ENCODE results near the gene BEND6.
"Not testable (repeated sequence)": the region's sequence is repeated elsewhere in the genome, so short reads cannot be mapped to it uniquely, and the experiment has no call there.

Gene BEND6

DNA sequence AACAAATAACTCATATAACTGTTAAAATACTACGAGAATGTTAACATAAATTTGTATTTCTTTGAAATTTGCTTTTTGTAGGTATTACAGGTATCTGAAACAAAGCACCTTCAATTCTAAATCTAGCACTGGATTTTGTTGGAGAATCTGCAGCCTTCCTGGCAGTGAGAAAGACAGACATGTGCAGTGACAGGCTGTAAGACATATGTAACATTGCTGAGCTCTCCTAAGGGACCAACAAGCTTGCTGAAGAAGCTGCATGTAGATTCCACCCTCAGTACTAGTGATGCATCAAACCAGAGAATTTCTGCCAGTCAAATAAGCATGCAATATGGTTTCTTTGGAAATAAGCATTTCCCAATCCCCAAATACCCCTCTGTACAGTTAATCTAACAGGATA, 71.1 kb downstream of the BEND6 start:
- no peak for DNase-seq (ENCODE audit: low read depth)
- H3K4me3 ChIP-seq (ENCODE audit: low read length), result no peak overlapping the region
- TF ChIP-seq, protein P1, sequence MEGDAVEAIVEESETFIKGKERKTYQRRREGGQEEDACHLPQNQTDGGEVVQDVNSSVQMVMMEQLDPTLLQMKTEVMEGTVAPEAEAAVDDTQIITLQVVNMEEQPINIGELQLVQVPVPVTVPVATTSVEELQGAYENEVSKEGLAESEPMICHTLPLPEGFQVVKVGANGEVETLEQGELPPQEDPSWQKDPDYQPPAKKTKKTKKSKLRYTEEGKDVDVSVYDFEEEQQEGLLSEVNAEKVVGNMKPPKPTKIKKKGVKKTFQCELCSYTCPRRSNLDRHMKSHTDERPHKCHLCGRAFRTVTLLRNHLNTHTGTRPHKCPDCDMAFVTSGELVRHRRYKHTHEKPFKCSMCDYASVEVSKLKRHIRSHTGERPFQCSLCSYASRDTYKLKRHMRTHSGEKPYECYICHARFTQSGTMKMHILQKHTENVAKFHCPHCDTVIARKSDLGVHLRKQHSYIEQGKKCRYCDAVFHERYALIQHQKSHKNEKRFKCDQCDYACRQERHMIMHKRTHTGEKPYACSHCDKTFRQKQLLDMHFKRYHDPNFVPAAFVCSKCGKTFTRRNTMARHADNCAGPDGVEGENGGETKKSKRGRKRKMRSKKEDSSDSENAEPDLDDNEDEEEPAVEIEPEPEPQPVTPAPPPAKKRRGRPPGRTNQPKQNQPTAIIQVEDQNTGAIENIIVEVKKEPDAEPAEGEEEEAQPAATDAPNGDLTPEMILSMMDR (conservative IDR thresholded peaks at IDR 0.05; ENCODE audit: low read length), result no peak

DNA sequence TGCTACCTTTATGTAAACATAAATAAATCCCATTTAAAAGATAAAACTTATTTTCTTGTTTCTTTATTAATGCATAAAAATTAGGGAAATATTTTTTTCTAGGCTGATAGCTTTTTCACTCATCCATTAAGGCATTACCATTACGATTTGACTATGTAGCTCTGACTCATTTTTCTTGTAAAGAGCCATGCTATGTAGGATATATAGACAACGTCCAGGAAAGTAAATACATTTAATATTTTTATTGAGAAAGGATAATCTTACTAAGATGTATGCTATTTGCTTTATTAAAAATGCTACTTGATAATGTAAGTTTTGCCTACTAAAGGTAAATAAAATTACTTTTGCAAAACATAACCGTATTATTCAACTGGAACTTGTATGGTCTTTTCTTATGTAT, 72.4 kb downstream of the BEND6 start:
- H3K4me3 ChIP-seq (ENCODE audit: low read length), result no peak overlapping the region
- no peak for DNase-seq (ENCODE audit: low read depth)
- TF ChIP-seq, protein P1 (conservative IDR thresholded peaks at IDR 0.05; ENCODE audit: low read length), result no peak

DNA sequence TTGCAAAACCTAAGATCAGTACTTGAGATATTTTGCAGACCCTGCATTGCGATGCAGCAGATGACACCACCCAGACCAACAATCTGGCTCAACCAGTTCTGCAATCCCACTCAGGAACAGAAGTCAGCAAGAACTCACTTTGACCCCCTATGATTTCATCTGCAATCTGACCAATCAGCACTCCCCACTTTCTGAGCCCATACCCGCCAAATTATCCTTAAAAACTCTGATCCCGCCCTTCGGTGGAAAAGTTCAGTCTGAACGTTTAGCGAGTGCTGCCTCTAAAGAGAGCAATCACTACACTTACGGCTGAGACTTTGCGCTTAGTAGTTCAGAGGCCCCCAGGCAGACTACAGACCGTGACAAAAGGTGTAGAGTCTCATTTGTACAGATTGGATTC, 74.3 kb downstream of the BEND6 start:
- no peak for DNase-seq (ENCODE audit: low read depth)
- no peak overlapping the region for H3K4me3 ChIP-seq (ENCODE audit: low read length)
- TF ChIP-seq, protein P1 (conservative IDR thresholded peaks at IDR 0.05; ENCODE audit: low read length), result no peak

GRCh38 chr6:57033228-57033627, 78.3 kb downstream of the BEND6 start:
- H3K4me3 ChIP-seq (ENCODE audit: low read length), result no peak overlapping the region
- no peak for DNase-seq (ENCODE audit: low read depth)
- TF ChIP-seq, protein P1 (conservative IDR thresholded peaks at IDR 0.05; ENCODE audit: low read length), result no peak

DNA sequence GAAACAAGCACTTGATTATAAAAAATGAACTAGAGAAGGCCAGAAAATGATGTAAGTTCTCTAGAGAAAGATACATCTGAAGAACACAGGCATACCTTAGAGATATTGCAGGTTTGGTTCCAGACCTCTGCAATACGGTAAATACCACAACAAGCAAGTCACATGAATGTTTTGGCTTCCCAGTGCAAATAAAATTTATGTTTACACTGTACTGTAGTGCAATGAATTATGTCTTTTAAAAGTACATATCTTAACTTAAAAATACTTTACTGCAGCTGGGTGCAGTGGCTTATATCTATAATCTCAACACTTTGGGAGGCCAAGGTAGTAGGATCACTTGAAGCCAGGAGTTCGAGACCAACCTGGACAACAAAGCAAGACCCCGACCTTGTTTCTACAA, 80.6 kb downstream of the BEND6 start:
- H3K4me3 ChIP-seq (ENCODE audit: low read length), result no peak overlapping the region
- no peak for DNase-seq (ENCODE audit: low read depth)
- TF ChIP-seq, protein P1 (conservative IDR thresholded peaks at IDR 0.05; ENCODE audit: low read length), result no peak

- no peak overlapping the region for H3K4me3 ChIP-seq (ENCODE audit: low read length)
- no peak for DNase-seq (ENCODE audit: low read depth)
- TF ChIP-seq, protein P1 (conservative IDR thresholded peaks at IDR 0.05; ENCODE audit: low read length), result no peak
These were observed 84.0 kb downstream of the BEND6 start for GRCh38 chr6:57038906-57039305.

DNA sequence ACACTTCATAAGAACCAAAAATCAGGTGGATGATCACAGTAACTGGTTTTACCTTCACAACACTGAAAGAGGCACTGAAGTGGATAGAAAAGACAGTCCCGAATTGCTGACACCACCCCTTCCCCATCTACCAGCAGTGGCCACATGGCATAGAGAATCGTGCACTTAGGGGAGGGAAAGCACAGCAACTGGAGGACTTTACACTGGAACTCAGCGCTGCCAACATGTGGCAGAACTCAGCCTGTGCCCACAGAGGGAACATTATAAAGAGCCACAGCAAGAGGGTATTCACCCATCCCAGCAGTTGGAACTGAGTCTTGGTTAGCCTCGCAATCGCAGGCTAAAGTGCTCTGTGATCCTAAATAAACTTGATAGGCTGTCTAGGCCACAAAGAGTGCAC, 85.1 kb downstream of the BEND6 start:
- TF ChIP-seq, protein P1 (conservative IDR thresholded peaks at IDR 0.05; ENCODE audit: low read length), result no peak
- DNase-seq (ENCODE audit: low read depth), result no peak
- no peak overlapping the region for H3K4me3 ChIP-seq (ENCODE audit: low read length)

DNA sequence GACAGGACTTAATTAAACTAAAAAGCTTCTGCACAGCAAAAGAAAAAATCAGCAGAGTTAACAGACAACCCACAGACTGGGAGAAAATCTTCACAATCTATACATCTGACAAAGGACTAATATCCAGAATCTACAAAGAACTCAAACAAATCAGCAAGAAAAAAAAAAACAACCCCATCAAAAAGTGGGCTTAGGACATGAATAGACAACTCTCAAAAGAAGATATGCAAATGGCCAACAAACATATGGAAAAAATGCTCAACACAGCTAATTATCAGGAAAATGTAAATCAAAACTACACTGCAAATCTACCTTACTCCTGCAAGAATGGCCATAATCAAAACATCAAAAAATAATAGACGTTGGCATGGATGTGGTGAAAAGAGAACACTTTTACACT, 89.2 kb downstream of the BEND6 start:
- not testable (repeated sequence) for DNase-seq (ENCODE audit: low read depth); H3K4me3 ChIP-seq (ENCODE audit: low read length)
